SK-N-SH (cell line): ENCODE data around the gene DNM2.

Experiments used
- CTCF ChIP-seq: fragments of 200-600 bp; sonication (generic); IDR thresholded peaks from 2 replicates; pipeline ENCODE4 v1.6.1; 2017; ENCODE audit warnings: antibody characterized with exemption, mild to moderate bottlenecking, moderate library complexity
- EZH2phosphoT487 ChIP-seq: fragments of 200-600 bp; sonication (generic); IDR thresholded peaks from 2 replicates; pipeline ENCODE4 v1.6.1; 2017; ENCODE audit warnings: low read depth, mixed run types, mild to moderate bottlenecking, antibody characterized with exemption, moderate library complexity, borderline replicate concordance
- MXI1 ChIP-seq: IDR thresholded peaks from 2 replicates; pipeline ENCODE4 v1.6.1; 2012; ENCODE audit warnings: mild to moderate bottlenecking, low read depth, low read length, improper control_type of control experiment
- RFX5 ChIP-seq: IDR thresholded peaks from 2 replicates; pipeline ENCODE4 v1.6.1; 2012; ENCODE audit warnings: mild to moderate bottlenecking, improper control_type of control experiment, low read length
- TCF12 ChIP-seq: IDR thresholded peaks from 2 replicates; pipeline ENCODE4 v1.4.0; 2012
- TF ChIP-seq, protein P1 (sequence below): IDR thresholded peaks from 2 replicates; pipeline ENCODE4 v1.4.0; 2012; ENCODE audit warnings: low read depth, borderline replicate concordance

- no peak for TF ChIP-seq EZH2phosphoT487
- TF ChIP-seq, protein P1, sequence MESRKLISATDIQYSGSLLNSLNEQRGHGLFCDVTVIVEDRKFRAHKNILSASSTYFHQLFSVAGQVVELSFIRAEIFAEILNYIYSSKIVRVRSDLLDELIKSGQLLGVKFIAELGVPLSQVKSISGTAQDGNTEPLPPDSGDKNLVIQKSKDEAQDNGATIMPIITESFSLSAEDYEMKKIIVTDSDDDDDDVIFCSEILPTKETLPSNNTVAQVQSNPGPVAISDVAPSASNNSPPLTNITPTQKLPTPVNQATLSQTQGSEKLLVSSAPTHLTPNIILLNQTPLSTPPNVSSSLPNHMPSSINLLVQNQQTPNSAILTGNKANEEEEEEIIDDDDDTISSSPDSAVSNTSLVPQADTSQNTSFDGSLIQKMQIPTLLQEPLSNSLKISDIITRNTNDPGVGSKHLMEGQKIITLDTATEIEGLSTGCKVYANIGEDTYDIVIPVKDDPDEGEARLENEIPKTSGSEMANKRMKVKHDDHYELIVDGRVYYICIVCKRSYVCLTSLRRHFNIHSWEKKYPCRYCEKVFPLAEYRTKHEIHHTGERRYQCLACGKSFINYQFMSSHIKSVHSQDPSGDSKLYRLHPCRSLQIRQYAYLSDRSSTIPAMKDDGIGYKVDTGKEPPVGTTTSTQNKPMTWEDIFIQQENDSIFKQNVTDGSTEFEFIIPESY: no peak
- no peak for TF ChIP-seq TCF12
- no peak for TF ChIP-seq RFX5
- no peak for TF ChIP-seq MXI1
- TF ChIP-seq CTCF: no peak
These were observed 11.5 kb downstream of the DNM2 start for GRCh38 chr19:10729411-10729810.
